ENCODE results near the gene OFD1.

Gene OFD1

DNA sequence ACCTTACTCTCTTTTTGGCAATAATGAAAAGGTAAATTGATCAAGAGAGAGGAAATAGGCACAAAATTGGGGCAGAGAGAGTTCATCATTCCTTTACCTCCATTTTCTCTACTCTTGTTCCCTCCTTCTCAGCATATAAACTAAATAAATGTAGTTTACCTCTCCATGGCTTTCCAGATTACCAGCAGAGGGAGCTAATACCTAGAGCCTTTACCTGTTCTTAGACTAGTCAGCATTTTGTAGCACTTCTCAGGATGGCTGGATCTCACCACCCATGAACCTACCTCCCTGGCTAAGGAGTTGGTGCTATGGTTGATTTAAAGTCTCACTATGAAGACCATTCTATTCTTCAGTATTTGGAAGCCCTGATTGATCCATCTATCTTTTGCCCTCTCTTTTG, 15.7 kb downstream of the OFD1 start:
- in situ Hi-C loops (cut with MboI; ENCODE audit: low sequenced_read_pairs) = no loop called here

DNA sequence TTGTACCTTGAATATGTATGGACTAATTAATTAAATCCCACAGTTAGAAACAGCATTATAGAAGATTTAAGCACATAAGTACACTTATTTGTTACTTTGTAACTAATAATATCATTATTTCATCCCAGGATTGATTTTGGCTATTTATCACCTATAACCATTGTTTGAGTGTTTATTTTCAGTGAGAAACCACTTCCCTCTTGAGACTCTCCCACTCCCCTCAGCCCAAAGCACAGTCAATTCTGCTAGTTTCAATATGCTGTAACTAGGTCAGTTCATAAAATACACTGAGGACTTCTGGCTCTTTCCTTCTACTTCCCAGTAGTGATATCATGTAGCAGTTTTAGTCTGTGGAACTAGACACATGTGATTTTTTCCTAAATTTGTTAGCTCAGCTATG, 16.3 kb downstream of the OFD1 start:
- in situ Hi-C loops (cut with MboI; ENCODE audit: low sequenced_read_pairs) = no loop called here

DNA sequence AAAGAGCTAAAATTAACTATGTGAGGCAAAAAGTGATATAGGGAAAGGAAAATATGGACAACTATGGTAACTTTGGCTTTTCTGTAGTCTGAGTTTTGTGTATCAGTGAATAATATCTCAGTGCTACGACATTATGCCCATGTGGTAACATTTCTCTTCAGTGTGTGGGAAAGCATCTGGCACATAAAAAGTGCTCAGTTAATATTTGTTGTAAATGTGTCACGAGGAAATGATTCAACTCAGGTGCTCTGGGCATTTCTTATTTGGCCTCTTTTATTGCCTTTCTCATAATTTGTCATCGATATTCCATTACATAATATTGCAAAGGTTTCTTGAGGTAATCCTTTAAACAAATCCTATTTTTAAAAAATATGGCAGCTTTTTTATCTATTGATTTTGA, 17.6 kb downstream of the OFD1 start:
- in situ Hi-C loops (cut with MboI; ENCODE audit: low sequenced_read_pairs) = no loop called here

DNA sequence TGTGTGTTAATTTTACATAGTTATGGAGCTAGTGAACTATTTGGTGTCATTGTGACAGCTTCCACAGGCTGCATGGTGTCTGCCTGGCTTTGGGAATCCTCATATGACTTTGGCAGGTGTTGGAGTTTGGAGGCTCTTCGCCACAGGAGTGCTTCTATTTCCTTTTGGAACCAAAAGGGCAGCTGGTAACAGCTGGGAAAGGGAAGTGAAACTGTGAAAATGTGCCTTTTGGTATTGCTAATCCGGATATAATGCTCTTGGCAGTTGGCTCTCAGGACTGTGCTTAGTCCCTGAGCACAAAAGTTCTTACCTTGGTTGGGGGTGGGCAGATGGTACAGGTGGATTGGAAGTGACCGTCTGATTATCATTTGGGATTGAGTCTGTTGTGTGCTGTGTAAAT, 18.1 kb downstream of the OFD1 start:
- in situ Hi-C loops (cut with MboI; ENCODE audit: low sequenced_read_pairs) = no loop called here

DNA sequence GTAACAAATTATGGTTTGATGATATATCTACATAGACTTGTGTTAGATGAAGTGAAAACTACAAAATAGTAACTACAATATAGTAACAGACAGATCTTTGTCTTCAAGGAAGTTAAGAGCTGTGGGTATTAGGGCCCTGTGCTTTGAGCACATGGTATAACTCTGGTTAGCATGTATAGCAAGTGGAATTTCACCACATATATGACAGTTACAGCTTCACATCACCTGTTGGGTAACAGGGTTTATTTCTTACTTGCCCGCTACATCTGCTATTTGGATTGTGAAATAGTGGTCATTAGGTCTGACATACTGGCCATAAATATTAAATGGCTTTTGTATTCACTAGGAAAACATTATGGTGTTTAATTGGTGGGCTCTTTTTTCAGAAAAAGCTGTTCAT, 20.2 kb downstream of the OFD1 start:
- in situ Hi-C loops (cut with MboI; ENCODE audit: low sequenced_read_pairs) = no loop called here

DNA sequence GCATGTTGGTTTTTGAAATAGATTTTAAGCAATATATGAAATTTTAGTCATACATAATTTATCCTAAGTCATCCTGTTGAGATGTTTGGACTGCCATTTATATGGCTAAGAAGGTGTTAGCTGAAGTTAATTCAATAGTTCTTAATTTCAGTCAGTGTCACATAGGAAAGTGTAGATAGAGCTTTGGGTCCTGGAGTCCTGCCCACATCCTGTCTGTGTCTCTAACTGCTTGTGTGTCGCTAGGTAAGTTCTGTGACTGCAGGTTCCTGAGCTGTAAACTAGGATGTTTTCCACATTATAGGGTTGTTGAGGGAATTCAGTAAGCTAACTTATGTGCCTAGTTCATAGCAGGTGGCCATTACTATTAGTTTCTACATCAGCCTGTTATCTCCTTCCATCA, 20.7 kb downstream of the OFD1 start:
- in situ Hi-C loops (cut with MboI; ENCODE audit: low sequenced_read_pairs) = no loop called here

DNA sequence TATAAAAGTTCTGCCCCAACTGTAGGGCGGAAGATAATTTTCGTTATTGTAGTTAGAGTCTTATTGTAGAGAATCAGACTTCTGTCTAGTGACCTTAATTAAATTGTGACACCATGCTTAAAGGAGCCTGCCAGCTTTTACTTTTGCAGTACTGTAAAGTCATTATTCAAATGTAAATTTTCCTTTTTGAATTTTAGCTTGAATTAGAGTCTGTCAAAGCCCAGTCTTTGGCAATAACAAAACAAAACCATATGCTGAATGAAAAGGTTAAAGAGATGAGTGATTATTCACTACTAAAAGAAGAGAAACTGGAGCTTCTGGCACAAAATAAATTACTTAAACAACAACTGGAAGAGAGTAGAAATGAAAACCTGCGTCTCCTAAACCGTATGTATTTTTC, 21.8 kb downstream of the OFD1 start:
- in situ Hi-C loops (cut with MboI; ENCODE audit: low sequenced_read_pairs) = no loop called here

DNA sequence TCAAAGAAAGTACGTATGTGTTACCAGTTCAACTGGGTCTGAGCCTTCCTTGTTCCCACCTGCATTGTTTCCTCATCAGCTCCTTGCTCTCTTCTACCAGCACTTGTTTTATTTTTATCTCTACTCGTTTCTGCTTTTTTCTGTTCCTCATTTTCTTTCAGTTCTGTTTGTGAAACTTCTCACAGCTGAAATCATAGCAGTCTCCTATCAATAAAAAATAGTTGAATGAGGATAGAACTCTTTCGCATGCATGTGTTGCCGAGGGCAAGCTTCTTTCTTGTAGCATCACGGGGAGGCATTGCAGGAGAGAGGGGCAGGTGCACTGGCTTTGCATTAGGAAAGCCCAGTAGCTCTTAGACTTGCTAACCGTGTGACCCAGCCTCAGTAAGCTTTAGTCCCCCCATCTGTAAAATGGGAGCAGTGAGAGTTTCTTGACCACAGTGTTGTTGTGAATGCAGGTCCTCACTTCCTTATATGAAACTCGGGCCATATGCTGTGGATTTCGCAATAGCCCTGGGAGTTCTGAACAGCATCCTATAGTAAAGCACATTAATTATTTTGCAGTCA, 24.7 kb downstream of the OFD1 start:
- in situ Hi-C loops (cut with MboI; ENCODE audit: low sequenced_read_pairs) = no loop called here

DNA sequence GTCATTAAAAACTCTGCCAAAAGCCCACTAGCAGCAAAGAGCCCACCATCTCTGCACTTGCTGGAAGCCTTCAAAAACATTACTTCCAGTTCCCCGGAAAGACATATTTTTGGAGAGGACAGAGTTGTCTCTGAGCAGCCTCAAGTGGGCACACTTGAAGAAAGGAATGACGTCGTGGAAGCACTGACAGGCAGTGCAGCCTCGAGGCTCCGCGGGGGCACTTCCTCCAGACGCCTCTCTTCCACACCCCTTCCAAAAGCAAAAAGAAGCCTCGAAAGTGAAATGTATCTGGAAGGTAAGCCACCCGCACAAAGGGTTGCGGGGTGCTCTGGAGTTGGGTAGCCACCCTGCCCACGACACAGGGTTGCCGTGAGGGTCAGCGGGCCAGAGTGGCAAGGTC, 25.9 kb downstream of the OFD1 start:
- in situ Hi-C loops (cut with MboI; ENCODE audit: low sequenced_read_pairs) = no loop called here

DNA sequence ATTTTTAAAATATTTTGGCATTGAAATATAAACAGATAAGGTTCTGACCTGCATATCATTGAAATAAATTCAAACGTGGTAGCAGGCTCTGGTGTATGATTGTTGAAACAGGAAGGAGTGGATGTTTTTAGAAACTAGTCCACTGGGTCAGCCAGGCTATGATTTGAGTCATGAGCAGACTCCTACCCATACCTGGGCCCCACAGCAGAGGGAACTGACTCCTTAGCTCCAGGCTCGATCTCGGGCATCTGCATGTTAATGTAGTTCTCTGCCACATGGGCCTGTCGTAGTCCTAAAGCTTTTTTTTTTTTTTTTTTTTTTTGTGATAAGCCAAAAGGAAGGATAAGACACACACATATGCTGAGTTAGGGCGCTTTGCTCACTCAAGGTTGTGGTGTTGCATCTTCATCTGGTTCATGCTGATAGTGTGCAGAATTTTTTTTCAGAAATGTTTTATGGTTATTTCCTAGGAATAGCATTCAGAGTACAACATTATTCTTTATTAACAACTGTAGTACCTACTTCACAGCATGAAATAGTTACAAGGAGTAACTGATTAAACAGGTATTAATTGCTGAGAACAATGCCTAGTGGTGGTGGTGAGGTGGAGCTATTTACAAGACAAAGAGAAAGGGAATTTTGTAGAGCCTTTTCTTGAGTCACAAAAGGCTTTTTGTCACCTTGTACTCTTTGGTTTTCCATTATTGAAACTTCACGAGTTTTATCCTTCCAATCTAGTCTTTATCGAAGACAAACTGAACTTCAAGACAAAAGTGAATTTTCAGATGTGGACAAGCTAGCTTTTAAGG, 27.3 kb downstream of the OFD1 start:
- in situ Hi-C loops (cut with MboI; ENCODE audit: low sequenced_read_pairs) = no loop called here

DNA sequence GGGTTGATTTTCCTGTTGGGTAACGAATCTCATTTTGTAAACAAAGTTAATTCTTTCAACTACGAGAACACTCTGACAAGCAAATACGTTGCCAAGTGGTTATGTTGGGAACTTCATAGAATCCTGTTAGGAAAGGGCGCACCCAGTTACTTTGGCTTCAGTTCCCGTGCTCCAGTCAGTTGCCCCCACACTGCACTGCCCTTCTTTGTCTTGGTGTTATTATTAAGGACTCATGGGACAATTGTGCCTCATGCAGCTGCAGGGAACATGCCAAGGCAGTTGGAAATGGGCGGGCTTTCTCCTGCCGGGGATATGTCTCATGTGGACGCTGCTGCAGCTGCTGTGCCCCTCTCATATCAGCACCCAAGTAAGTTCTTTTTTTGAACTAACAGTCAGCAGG, 28.9 kb downstream of the OFD1 start:
- in situ Hi-C loops (cut with MboI; ENCODE audit: low sequenced_read_pairs) = no loop called here

DNA sequence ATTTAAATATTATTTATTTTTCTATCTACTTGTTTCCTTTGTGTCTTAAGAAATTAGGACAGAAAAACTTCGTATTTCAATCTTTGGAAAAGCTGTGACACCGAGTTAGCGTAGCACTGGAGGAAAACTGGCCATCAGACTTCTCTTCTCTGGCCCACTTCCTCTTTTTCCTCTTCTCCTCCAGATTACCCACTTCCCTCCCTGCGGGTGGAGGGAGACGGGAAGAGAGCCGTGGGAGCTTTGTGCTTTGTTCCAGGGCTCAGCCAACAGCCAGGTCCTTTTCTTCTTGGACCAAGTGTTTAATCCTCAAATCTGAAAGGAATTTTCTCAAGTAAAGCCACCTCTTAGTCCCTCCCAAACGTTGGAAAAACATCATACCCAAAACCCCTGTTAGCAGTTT, 29.7 kb downstream of the OFD1 start:
- in situ Hi-C loops (cut with MboI; ENCODE audit: low sequenced_read_pairs) = no loop called here

DNA sequence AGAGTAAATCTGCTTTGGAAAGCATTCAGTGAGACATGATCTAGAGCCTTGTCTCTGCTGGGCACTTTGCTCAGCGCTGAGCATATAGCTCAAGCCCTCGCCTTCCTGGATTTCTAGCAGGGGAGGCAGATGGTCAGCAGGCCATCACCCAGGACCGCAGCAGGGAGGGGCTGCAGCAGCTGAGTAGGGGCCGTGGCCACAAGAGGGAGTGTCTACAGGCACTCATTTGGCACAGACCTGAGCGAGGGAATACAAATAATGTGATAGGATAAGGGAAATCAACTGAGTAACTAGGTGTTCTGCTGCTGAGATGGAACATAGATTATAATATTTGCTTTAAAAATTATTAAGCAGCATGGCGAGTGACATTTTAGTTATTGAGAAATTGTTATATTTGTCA, 30.2 kb downstream of the OFD1 start:
- in situ Hi-C loops (cut with MboI; ENCODE audit: low sequenced_read_pairs) = no loop called here

DNA sequence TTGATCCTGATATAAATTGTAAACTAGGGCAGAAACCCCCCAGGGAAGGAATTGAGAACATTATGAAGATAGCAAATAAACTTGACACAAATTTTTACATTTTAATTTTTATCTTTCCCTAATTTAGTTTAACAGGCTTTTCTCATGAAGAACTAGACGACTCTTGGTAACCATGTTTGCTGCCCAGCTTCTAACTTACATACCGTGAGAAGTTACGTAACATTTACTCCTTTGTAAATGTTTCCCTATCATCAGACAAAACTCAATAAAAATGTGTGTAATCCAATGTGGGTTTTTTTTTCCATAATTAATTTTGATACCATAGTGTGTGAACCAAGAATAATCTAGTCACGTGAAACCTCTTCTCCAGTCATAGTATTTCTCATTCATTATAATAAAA, 34.4 kb downstream of the OFD1 start:
- in situ Hi-C loops (cut with MboI; ENCODE audit: low sequenced_read_pairs) = no loop called here

DNA sequence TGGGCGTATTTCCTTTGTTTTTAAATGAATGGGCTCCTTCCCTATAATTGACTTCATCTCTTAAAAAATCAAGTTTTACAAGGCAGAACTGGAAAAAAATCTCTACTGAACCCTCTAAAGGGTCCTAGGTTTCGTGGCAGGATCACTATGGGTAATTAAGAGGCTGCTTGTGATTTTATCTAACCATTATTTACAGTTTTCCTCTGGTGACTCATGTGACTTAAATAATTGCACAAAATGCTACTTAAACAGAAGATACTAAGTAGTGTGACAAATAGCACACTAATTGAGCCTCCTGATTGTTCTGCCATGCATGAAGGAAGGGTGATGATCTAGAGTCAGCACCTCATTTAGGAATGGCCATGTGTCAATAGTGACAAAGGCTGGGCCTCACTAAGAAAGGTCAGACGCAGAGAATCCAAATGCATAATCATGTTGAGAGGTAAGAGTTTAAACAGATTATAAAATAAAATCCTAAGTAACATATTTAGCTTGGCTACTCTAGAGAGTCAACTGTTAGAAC, 35.5 kb downstream of the OFD1 start:
- in situ Hi-C loops (cut with MboI; ENCODE audit: low sequenced_read_pairs) = no loop called here

DNA sequence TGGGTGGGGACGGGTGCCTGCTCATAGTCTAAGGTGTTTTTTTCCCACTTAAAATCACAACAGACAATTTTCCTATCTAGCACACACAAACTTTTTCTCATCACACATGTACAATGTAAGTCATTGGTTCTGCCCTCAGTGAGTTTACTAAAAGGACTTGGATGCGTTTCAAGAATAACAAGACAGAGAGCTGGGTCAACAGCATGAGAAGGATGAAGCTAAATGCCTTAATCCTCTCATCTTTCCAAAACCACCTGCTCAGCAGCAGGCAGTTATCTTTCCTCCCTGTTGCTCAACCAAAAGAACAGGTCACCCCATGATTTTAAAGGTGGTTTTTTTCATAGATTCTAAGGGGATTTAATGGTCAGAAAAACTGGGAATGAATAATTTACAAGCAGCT, 40.1 kb downstream of the OFD1 start:
- in situ Hi-C loops (cut with MboI; ENCODE audit: low sequenced_read_pairs) = no loop called here

DNA sequence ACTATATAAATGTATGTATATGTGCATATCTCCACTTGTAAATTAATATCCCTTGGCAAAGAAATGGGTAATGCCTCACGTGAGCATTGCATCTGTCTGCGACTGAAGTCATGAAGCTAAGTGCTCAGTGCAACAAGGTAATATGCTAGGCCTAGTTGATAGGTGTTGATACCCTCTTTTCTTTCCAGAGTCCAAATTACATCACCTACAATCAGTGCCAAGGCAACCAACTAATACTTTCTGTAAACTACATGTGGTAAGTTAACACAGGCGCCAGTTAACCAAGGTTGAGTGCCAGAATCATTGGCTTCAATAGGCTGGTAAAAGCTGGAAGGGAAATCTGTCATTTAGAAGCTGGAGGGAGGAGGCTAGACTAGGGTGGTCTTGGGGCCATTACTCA, 41.3 kb downstream of the OFD1 start:
- in situ Hi-C loops (cut with MboI; ENCODE audit: low sequenced_read_pairs) = no loop called here

DNA sequence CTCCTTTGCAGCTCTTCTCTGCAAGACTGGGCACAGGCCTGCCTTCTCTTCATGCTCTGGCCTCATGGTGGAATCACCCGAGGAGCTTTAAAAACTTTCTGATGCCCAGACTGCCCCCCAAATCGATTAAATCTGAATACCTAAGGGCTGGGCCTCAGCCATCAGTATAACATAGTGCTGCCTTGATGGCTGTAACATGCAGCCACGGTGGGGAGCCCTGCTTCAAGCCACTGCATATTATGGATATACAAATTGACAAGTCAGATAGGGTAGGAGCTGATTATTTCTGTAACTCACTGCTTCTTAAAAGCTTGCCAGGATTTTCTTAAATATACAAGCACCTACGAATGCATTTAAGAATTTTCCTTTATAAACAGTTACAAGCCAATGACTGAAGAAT, 41.8 kb downstream of the OFD1 start:
- in situ Hi-C loops (cut with MboI; ENCODE audit: low sequenced_read_pairs) = no loop called here

DNA sequence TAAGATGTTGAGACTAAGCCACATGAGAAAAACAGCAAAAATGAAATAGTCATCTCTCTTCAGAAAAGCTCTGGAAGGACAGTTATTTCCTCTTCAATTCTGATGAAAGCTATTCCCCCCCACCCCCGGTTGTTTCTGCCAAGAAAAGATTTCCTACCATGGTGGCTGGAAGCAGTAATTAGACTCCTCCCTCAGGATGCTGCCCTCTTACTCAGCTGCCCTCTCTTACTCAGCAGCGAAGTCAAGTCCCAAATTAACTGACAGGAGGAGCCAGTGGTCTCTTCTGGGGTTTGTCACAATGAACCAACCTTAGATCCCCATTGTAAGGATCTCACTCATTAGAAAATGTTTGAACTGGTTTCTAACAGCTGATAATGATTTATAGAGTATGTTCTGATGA, 44.4 kb downstream of the OFD1 start:
- in situ Hi-C loops (cut with MboI; ENCODE audit: low sequenced_read_pairs) = no loop called here

DNA sequence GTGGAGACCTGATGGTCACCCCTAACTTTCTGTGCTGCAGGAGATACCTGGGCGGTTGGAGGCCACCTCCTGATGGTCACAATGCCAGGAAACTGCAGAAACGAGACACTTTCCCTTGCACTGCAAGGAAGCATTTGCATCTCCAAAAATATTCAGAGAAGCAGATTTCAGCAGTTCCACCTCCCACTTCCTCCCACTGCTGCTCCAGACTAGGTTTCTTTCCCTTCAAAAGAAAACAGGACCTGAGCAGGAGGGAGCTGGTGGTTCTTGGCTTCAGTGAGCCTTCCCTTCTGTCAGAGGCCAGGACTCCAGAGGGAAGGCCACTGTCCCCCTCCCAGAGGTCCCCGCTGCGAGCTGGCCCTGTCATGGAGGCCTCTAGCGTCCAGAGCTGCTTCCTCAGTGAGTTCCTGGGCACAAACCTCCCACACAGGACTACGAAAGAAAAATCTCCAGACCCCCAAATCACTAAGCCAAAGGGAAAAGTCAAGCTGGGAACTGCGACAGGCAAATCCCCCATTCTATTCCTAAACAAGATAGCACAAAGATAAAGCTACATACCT, 46.4 kb downstream of the OFD1 start:
- in situ Hi-C loops (cut with MboI; ENCODE audit: low sequenced_read_pairs) = no loop called here

DNA sequence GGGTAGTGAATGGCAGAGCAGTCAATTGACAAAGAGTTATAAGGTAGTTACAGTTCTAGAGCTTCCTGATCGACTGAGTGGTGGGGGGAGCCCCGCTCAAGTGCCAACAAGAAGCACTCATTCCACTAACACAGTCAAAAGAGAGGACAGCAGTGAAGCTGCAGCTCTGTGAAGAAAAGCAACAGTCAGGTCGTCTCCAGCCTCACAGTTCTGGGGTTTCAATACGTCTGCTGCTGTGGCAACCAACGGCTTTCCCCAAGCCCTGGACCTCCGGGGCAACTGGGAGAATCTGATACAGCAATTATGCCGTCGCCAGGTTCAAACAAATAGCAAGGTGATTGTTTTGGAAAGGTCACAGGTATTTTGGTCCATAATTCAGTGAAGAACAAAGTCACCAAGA, 51.5 kb downstream of the OFD1 start:
- in situ Hi-C loops (cut with MboI; ENCODE audit: low sequenced_read_pairs) = no loop called here

All from hTERT RPE-1 (cell line).